Testis (tissue), 2 donors: ENCODE results near the gene HS2ST1.

Source experiments
- POLR2A ChIP-seq: fragments of 450-650 bp; IDR thresholded peaks from one replicate; pipeline ENCODE4 v1.6.1; 2017; ENCODE audit warnings: antibody characterized with exemption, mild to moderate bottlenecking, moderate library complexity
- TF ChIP-seq, protein P1 (sequence below), 3 experiments: fragments of 450-650 bp in 2 of 3; fragments of 200-600 bp in 1 of 3; sonication (generic) in 1 of 3; IDR thresholded peaks; one replicate each; pipeline ENCODE4 v1.5.1; 2016 to 2019; ENCODE audit warnings: antibody characterized with exemption in 3 of 3, mild to moderate bottlenecking in 2 of 3, moderate library complexity in 1 of 3

DNA sequence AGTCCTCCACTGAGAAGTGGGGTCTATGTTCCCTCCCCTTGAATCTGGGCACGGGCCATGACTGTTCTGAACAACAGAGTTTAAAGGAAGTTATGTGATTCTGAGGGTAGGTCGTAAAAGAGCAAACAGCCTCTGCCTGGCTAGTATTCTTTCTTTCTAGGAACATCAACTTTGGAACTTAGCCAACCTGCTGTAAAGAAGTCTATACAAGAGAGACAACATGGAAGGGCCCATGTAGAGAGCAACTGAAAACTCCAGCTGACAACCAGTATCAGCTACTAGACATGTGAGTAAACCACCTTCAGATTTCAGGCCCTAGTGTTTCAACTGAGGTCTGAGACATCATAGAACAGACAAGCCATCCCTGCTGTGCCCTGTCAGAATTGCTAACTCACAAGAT is 8.0 kb upstream of the HS2ST1 start:
- TF ChIP-seq, protein P1, sequence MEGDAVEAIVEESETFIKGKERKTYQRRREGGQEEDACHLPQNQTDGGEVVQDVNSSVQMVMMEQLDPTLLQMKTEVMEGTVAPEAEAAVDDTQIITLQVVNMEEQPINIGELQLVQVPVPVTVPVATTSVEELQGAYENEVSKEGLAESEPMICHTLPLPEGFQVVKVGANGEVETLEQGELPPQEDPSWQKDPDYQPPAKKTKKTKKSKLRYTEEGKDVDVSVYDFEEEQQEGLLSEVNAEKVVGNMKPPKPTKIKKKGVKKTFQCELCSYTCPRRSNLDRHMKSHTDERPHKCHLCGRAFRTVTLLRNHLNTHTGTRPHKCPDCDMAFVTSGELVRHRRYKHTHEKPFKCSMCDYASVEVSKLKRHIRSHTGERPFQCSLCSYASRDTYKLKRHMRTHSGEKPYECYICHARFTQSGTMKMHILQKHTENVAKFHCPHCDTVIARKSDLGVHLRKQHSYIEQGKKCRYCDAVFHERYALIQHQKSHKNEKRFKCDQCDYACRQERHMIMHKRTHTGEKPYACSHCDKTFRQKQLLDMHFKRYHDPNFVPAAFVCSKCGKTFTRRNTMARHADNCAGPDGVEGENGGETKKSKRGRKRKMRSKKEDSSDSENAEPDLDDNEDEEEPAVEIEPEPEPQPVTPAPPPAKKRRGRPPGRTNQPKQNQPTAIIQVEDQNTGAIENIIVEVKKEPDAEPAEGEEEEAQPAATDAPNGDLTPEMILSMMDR (IDR thresholded peaks at IDR 0.05), result no peak
- TF ChIP-seq POLR2A, result no peak
